A549 treated with Hydrocortisone at 1 μM for 4 hours (cell line): ENCODE data around the gene CAP1. TPM values are rescaled to one million over a fixed set of nuclear protein-coding genes. Genes with fewer than 3 reads are reported as not detected.

Experiments used
- total RNA-seq: library from RNA; stranded (reverse); fragments of 200-300 nt; extraction: Qiagen RNA extraction; gene quantifications from 5 replicates; pipeline ENCODE4 v1.2.3, GENCODE V29; 2022

The CAP1 gene
- 206 to 312 TPM (median 240 TPM) in 5 replicates for total RNA-seq

GRCh38 chr1:40040511-40041465 lies at the start of gene CAP1:
TSS of gene CAP1 (plus strand) at chr1:40040729. CDS start at chr1:40059347, 18,618 bp downstream.

GRCh38 chr1:40096977-40097782 lies 56.7 kb downstream of the CAP1 start, which contains the start of gene PPT1:
TSS of gene PPT1 (minus strand) at chr1:40097252. CDS start at chr1:40097238, 14 bp downstream.

Other genes starting within 250 kb of the CAP1 start
- 13.2 to 19.5 TPM (median 15.0 TPM) in 5 replicates for gene TRIT1, start 157.2 kb upstream of the CAP1 start, total RNA-seq
- 1.1 to 1.6 TPM (median 1.4 TPM) in 5 replicates for gene MYCL, start 138.8 kb upstream of the CAP1 start, total RNA-seq
- gene MFSD2A, start 85.6 kb upstream of the CAP1 start, total RNA-seq, result 7.0 to 7.7 TPM (median 7.6 TPM) in 5 replicates
- 62.3 to 75.2 TPM (median 62.9 TPM) in 5 replicates for gene PPT1, start 56.5 kb downstream of the CAP1 start, total RNA-seq
- gene RLF, start 120.7 kb downstream of the CAP1 start, total RNA-seq, result 4.5 to 6.9 TPM (median 5.6 TPM) in 5 replicates
- gene TMCO2, start 207.2 kb downstream of the CAP1 start, total RNA-seq, result not detected in 5 replicates
- gene ZMPSTE24, start 217.5 kb downstream of the CAP1 start, total RNA-seq, result 34.1 to 48.3 TPM (median 38.4 TPM) in 5 replicates